ENCODE measurements around the gene ANAPC16.

DNA sequence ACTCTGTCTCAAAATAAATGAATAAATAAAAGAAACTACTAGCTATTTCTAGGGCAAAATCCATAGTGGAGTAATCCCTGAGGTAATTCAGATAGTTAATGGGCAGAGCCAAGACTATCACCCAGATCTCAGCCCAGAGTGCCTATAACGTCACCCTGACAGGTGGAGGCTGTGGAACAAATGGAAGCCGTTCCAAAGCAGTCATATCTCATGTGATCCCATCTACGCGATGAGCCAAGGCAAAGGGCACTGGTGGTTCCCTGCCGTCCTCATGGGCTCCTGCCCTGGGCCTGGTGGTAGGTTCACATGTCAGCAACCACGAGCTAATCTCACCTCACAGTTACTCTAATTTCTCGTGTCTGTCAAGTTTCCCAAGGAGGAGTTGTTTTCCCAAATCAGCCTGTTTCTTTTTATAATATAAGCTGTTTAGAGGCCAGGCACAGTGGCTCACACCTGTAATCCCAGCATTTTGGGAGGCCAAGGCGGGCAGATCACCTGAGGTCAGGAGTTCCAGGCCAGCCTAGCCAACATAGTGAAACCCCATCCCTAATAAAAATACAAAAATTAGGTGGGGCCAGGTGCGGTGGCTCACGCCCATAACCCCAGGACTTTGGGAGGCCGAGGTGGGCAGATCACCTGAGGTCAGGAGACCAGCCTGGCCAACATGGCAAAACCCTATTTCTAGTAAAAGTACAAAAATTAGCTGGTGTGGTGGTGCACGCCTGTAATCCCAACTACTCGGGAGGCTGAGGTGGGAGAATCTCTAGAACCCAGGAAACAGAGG lies 22.8 kb downstream of the ANAPC16 start:
- TF ChIP-seq, protein P1, sequence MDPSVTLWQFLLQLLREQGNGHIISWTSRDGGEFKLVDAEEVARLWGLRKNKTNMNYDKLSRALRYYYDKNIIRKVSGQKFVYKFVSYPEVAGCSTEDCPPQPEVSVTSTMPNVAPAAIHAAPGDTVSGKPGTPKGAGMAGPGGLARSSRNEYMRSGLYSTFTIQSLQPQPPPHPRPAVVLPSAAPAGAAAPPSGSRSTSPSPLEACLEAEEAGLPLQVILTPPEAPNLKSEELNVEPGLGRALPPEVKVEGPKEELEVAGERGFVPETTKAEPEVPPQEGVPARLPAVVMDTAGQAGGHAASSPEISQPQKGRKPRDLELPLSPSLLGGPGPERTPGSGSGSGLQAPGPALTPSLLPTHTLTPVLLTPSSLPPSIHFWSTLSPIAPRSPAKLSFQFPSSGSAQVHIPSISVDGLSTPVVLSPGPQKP (IDR thresholded peaks at IDR 0.05; ENCODE audit: borderline replicate concordance, low read depth, low read length): no peak
- no peak for TF ChIP-seq RFX5 (IDR thresholded peaks at IDR 0.05; ENCODE audit: low read depth, low read length)
- TF ChIP-seq, protein P2, sequence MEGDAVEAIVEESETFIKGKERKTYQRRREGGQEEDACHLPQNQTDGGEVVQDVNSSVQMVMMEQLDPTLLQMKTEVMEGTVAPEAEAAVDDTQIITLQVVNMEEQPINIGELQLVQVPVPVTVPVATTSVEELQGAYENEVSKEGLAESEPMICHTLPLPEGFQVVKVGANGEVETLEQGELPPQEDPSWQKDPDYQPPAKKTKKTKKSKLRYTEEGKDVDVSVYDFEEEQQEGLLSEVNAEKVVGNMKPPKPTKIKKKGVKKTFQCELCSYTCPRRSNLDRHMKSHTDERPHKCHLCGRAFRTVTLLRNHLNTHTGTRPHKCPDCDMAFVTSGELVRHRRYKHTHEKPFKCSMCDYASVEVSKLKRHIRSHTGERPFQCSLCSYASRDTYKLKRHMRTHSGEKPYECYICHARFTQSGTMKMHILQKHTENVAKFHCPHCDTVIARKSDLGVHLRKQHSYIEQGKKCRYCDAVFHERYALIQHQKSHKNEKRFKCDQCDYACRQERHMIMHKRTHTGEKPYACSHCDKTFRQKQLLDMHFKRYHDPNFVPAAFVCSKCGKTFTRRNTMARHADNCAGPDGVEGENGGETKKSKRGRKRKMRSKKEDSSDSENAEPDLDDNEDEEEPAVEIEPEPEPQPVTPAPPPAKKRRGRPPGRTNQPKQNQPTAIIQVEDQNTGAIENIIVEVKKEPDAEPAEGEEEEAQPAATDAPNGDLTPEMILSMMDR (conservative IDR thresholded peaks at IDR 0.05; ENCODE audit: low read depth, low read length): no peak
- no peak for TF ChIP-seq BHLHE40 (IDR thresholded peaks at IDR 0.05; ENCODE audit: low read depth, low read length)
- no peak for TF ChIP-seq SMC3 (IDR thresholded peaks at IDR 0.05; ENCODE audit: low read depth, low read length)
- TF ChIP-seq MAFK (IDR thresholded peaks at IDR 0.05; ENCODE audit: low read depth, low read length): no peak
- TF ChIP-seq RAD21 (IDR thresholded peaks at IDR 0.05; ENCODE audit: low read length): no peak
- TF ChIP-seq POLR2A (IDR thresholded peaks at IDR 0.05; ENCODE audit: low read depth, low read length): no peak
- TF ChIP-seq, protein P3, sequence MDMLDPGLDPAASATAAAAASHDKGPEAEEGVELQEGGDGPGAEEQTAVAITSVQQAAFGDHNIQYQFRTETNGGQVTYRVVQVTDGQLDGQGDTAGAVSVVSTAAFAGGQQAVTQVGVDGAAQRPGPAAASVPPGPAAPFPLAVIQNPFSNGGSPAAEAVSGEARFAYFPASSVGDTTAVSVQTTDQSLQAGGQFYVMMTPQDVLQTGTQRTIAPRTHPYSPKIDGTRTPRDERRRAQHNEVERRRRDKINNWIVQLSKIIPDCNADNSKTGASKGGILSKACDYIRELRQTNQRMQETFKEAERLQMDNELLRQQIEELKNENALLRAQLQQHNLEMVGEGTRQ (IDR thresholded peaks at IDR 0.05; ENCODE audit: low read depth, low read length): no peak
- TF ChIP-seq CEBPB (IDR thresholded peaks at IDR 0.05; ENCODE audit: low read depth, low read length): no peak
